GM23248 (cell line): ENCODE measurements around the gene PXDN.

Source experiments
- EZH2 ChIP-seq: fragments of 200-600 bp; sonication (generic); IDR thresholded peaks from 2 replicates; pipeline ENCODE4 v1.6.1; 2018; ENCODE audit warnings: antibody characterized with exemption, mild to moderate bottlenecking; ENCODE audit not compliant: insufficient read depth, poor library complexity, severe bottlenecking
- EZH2phosphoT487 ChIP-seq: fragments of 200-600 bp; sonication (generic); IDR thresholded peaks from 2 replicates; pipeline ENCODE4 v1.6.1; 2018; ENCODE audit warnings: antibody characterized with exemption, moderate library complexity, mild to moderate bottlenecking, low read depth; ENCODE audit not compliant: insufficient read depth

DNA sequence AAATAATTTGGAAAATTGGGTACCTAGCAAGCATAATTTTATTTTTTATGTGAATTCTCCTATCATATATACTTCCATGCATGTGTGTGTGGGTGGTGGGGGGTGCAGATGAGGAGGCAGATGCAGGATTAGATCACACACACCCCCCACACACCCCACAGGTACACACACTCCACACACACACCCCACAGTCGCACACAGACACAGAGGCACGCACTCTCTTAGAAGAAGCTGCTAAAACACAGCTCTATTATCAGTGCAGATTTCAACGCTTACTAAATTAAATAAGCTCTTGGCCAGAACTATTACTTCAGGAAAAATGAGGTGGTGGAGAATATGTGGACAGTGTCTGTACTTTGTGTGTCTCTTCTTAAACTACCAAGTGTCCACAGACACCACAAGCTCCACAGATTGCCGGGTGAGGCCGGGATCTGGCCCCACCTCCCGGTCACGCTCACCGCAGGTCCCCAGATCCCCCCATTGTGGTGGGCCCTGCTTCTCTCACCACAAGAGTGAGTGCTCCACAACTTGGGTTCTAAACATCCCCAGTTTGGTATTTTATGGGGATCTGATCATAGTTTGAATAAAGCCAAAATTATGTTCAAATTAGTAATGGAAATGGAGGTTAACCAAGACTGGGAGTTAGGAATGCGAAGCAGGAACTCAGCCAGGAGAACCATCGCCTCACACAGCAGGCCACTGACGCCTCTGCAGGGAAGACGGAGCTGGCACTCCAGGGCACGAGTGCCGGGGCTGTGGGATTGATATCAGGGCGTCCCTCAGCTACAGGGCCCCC is 102.1 kb downstream of the PXDN start:
- TF ChIP-seq EZH2 (no peak), EZH2phosphoT487 (no peak)
